K562 (cell line): ENCODE measurements around the gene ADAM22. TPM values are rescaled to one million over a fixed set of nuclear protein-coding genes. Genes with fewer than 3 reads are reported as not detected.

Source experiments
- ARNT ChIP-seq, 2 experiments: fragments of 450-650 bp; IDR thresholded peaks; 2 replicates each; pipeline ENCODE4 v1.6.1; 2016; ENCODE audit warnings: mild to moderate bottlenecking in 1 of 2
- ASH1L ChIP-seq: fragments of 450-650 bp; IDR thresholded peaks from 2 replicates; pipeline ENCODE4 v1.6.1; 2018; ENCODE audit warnings: borderline replicate concordance, mild to moderate bottlenecking, low read depth; ENCODE audit not compliant: partially characterized antibody
- ATF7 ChIP-seq: fragments of 450-650 bp; IDR thresholded peaks from 2 replicates; pipeline ENCODE4 v1.7.1; 2014; ENCODE audit warnings: mild to moderate bottlenecking, moderate library complexity
- CTCF ChIP-seq, 3 experiments: IDR thresholded peaks in 2 of 3; conservative IDR thresholded peaks in 1 of 3; 2 replicates each; pipeline ENCODE4 v1.5.1; 2011 to 2012; ENCODE audit warnings: low read length in 3 of 3, mild to moderate bottlenecking in 3 of 3, control low read depth in 2 of 3, improper control_type of control experiment in 1 of 3, inconsistent platforms in 1 of 3, low read depth in 1 of 3, mixed read lengths in 1 of 3, moderate library complexity in 1 of 3; ENCODE audit not compliant: insufficient read depth in 2 of 3
- DACH1 ChIP-seq: fragments of 450-650 bp; IDR thresholded peaks from 2 replicates; pipeline ENCODE4 v1.6.1; 2018; ENCODE audit not compliant: partially characterized antibody
- ELF4 ChIP-seq: fragments of 450-650 bp; formaldehyde crosslinking; IDR thresholded peaks from 2 replicates; pipeline ENCODE4 v1.4.0; 2022; ENCODE audit warnings: missing genetic modification characterization
- ETV6 ChIP-seq, 3 experiments: fragments of 150-350 bp in 1 of 3; sonication (generic) in 1 of 3; formaldehyde crosslinking in 1 of 3; IDR thresholded peaks; 2 replicates each; pipeline versions ENCODE4 v1.6.1 to v1.8.0; 2014 to 2022; ENCODE audit warnings: borderline replicate concordance in 2 of 3, low read depth in 2 of 3, antibody characterized with exemption in 1 of 3, low read length in 1 of 3, mild to moderate bottlenecking in 1 of 3, missing genetic modification reagents in 1 of 3
- FIP1L1 ChIP-seq: fragments of 200-400 bp; formaldehyde crosslinking; IDR thresholded peaks from 2 replicates; pipeline ENCODE4 v1.6.1; 2018; ENCODE audit warnings: mild to moderate bottlenecking, low read depth, low read length; ENCODE audit not compliant: poor library complexity, severe bottlenecking
- FOXK2 ChIP-seq, 2 experiments: fragments of 450-650 bp; IDR thresholded peaks in 1 of 2; conservative IDR thresholded peaks in 1 of 2; 2 replicates each; pipeline ENCODE4 v1.6.1; 2016; ENCODE audit warnings: low read depth in 2 of 2, mild to moderate bottlenecking in 1 of 2
- HLTF ChIP-seq: fragments of 450-650 bp; IDR thresholded peaks from 2 replicates; pipeline ENCODE4 v1.6.1; 2016
- ILK ChIP-seq: fragments of 450-650 bp; IDR thresholded peaks from 2 replicates; pipeline ENCODE4 v1.6.1; 2016; ENCODE audit warnings: missing genetic modification characterization, low read depth, mild to moderate bottlenecking, missing compliant biosample characterization, moderate library complexity, borderline replicate concordance
- LCOR ChIP-seq: sonication (generic); formaldehyde crosslinking; IDR thresholded peaks from 2 replicates; pipeline ENCODE4 v1.8.0; 2022; ENCODE audit warnings: mild to moderate bottlenecking, missing genetic modification reagents
- MAX ChIP-seq: sonication (generic); formaldehyde crosslinking; IDR thresholded peaks from 2 replicates; pipeline ENCODE4 v1.9.0; 2022; ENCODE audit warnings: mild to moderate bottlenecking, missing genetic modification reagents
- PBX2 ChIP-seq, 2 experiments: IDR thresholded peaks in 1 of 2; conservative IDR thresholded peaks in 1 of 2; 2 replicates each; pipeline ENCODE4 v1.6.1; 2016; ENCODE audit warnings: low read depth in 2 of 2, mild to moderate bottlenecking in 1 of 2, missing compliant biosample characterization in 1 of 2, missing genetic modification characterization in 1 of 2, moderate library complexity in 1 of 2
- RBM22 ChIP-seq: fragments of 200-400 bp; formaldehyde crosslinking; IDR thresholded peaks from 2 replicates; pipeline ENCODE4 v1.6.1; 2018; ENCODE audit warnings: low read length, low read depth; ENCODE audit not compliant: poor library complexity, severe bottlenecking
- SMARCA4 ChIP-seq: fragments of 450-650 bp; IDR thresholded peaks from 2 replicates; pipeline ENCODE4 v1.6.1; 2016
- SP1 ChIP-seq: sonication (generic); formaldehyde crosslinking; IDR thresholded peaks from 2 replicates; pipeline ENCODE4 v1.8.1; 2022; ENCODE audit warnings: mild to moderate bottlenecking, missing genetic modification reagents
- SRF ChIP-seq, 2 experiments: fragments of 250-450, 450-650 bp in 1 of 2; sonication (Bioruptor Pico) in 1 of 2; sonication (generic) in 1 of 2; formaldehyde crosslinking; IDR thresholded peaks; 2 replicates each; pipeline versions ENCODE4 v1.5.0 to v1.5.1; 2020 to 2022; ENCODE audit warnings: mild to moderate bottlenecking in 1 of 2, missing genetic modification reagents in 1 of 2
- STAT5B ChIP-seq: fragments of 250-450 bp; sonication (Bioruptor Pico); IDR thresholded peaks from 2 replicates; pipeline ENCODE4 v1.8.0; 2021; ENCODE audit warnings: mild to moderate bottlenecking, inconsistent platforms
- TRIM24 ChIP-seq, 2 experiments: fragments of 450-650 bp; IDR thresholded peaks; 2 replicates each; pipeline ENCODE4 v1.6.1; 2016
- ZNF253 ChIP-seq: fragments of 250-450 bp; sonication (Bioruptor Pico); conservative IDR thresholded peaks from 2 replicates; pipeline ENCODE4 v1.6.1; 2021; ENCODE audit warnings: mild to moderate bottlenecking
- ZNF717 ChIP-seq: fragments of 250-450 bp; sonication (Bioruptor Pico); IDR thresholded peaks from 2 replicates; pipeline ENCODE4 v1.5.0; 2021
- polyA plus RNA-seq, 8 experiments: library from polyadenylated mRNA; depleted of rRNA in 4 of 8; stranded (reverse) in 5 of 8; unstranded in 3 of 8; fragments of >200 nt; fragmentation: Nextera tagmentation in 2 of 8; fragmentation: Illumina TruSeq in 1 of 8; extraction: Ambion mirVana in 2 of 8; extraction: Trizol in 1 of 8; gene quantifications; 2 replicates each; pipeline versions ENCODE4 v1.2.1 to v1.2.3, GENCODE V29; 2011 to 2014; ENCODE audit warnings: inconsistent platforms in 1 of 8, missing spikeins in 1 of 8
- total RNA-seq, 7 experiments: library from RNA; depleted of rRNA in 6 of 7; stranded (reverse); fragments of >200 nt in 6 of 7; fragmentation: Illumina TruSeq in 2 of 7; extraction: Trizol in 2 of 7; gene quantifications; 2 replicates each; pipeline versions ENCODE4 v1.2.1 to v1.2.3, GENCODE V29; 2011 to 2021; ENCODE audit warnings: low replicate concordance in 1 of 7

ADAM22 gene
- total and polyA plus RNA-seq, 9 of the 15 experiments (the other 6 are each of a cell fraction or from before 2014, with no cell fraction given) = 0.01 to 0.58 (median 0.18) TPM

GRCh38 chr7:88217675-88218428 lies 283.8 kb downstream of the ADAM22 start (continued):
- no peak for TF ChIP-seq ZNF253 (CRISPR knock-in tag)
- peak in 1 of 2 experiments; percentile 93; a peak in 2 of 4 replicates for TF ChIP-seq SRF (CRISPR knock-in tag; IDR thresholded peaks at IDR 0.05)
- no peak for TF ChIP-seq ASH1L
- TF ChIP-seq STAT5B = no peak
- no peak for TF ChIP-seq MAX (CRISPR knock-in tag)
- no peak for TF ChIP-seq ILK (tag)
- no peak for TF ChIP-seq TRIM24 (IDR thresholded peaks at IDR 0.05)
- TF ChIP-seq PBX2 (CRISPR knock-in tag; IDR thresholded peaks at IDR 0.05; ENCODE audit: low read depth) = no peak
- TF ChIP-seq PBX2 (tag; conservative IDR thresholded peaks at IDR 0.05; ENCODE audit: low read depth) = 0 out of 2 replicates have a peak, but pooled peaks have one; percentile 52
- no peak for TF ChIP-seq DACH1
- no peak for TF ChIP-seq HLTF
- TF ChIP-seq ARNT (IDR thresholded peaks at IDR 0.05) = no peak
- TF ChIP-seq ATF7 = peak; percentile 33; the same call in 1 of the 2 replicates
- TF ChIP-seq RBM22 = no peak
- TF ChIP-seq ETV6 (IDR thresholded peaks at IDR 0.05; ENCODE audit: borderline replicate concordance in 1 of 2, low read depth in 2 of 2, low read length in 1 of 2) = no peak
- TF ChIP-seq ETV6 (CRISPR knock-in tag; IDR thresholded peaks at IDR 0.05; ENCODE audit: borderline replicate concordance) = no peak
- TF ChIP-seq FOXK2 (conservative IDR thresholded peaks at IDR 0.05 in 1 of 2, IDR thresholded peaks at IDR 0.05 in 1 of 2; ENCODE audit: low read depth in 2 of 2) = no peak
- no peak for TF ChIP-seq CTCF (IDR thresholded peaks at IDR 0.05 in 2 of 3, conservative IDR thresholded peaks at IDR 0.05 in 1 of 3; ENCODE audit: insufficient read depth in 2 of 3, low read depth in 1 of 3, low read length in 3 of 3)
- no peak for TF ChIP-seq FIP1L1
- TF ChIP-seq ZNF717 (CRISPR knock-in tag) = no peak
- TF ChIP-seq SP1 (CRISPR knock-in tag) = no peak
- TF ChIP-seq LCOR (CRISPR knock-in tag) = peak; percentile 10; the same call in 1 of the 2 replicates
- TF ChIP-seq SMARCA4 = no peak
- no peak for TF ChIP-seq ELF4 (CRISPR knock-in tag)
